Stomach (tissue), 4 donors: ENCODE measurements around the gene NTN3.

Experiments
- CTCF ChIP-seq, 7 experiments: fragments of 450-650 bp in 4 of 7; fragments of 200-600 bp in 3 of 7; sonication (generic) in 3 of 7; IDR thresholded peaks; one replicate each; pipeline ENCODE4 v1.5.1; 2016 to 2019; ENCODE audit warnings: antibody characterized with exemption in 7 of 7, control low read depth in 2 of 7, mild to moderate bottlenecking in 1 of 7
- EP300 ChIP-seq: sonication (generic); formaldehyde crosslinking; IDR thresholded peaks from one replicate; pipeline ENCODE4 v1.6.1; 2017; ENCODE audit warnings: antibody characterized with exemption
- POLR2A ChIP-seq, 4 donors: fragments of 450-650 bp; IDR thresholded peaks; one replicate each; pipeline ENCODE4 v1.6.1; 2016; ENCODE audit warnings: antibody characterized with exemption in 4 of 4, control low read depth in 2 of 4, mild to moderate bottlenecking in 1 of 4, moderate library complexity in 1 of 4
- POLR2AphosphoS5 ChIP-seq, 3 donors: sonication (generic); formaldehyde crosslinking; IDR thresholded peaks; one replicate each; pipeline ENCODE4 v1.6.1; 2016; ENCODE audit warnings: antibody characterized with exemption in 3 of 3

- TF ChIP-seq CTCF (IDR thresholded peaks at IDR 0.05) (no peak), EP300 (no peak), POLR2A (IDR thresholded peaks at IDR 0.05) (no peak), POLR2AphosphoS5 (IDR thresholded peaks at IDR 0.05) (no peak)
Measured at GRCh38 chr16:2507665-2508064, 36.6 kb downstream of the NTN3 start.
